Calu3 (cell line): Measurements from ENCODE around the gene C4orf17. TPM values are rescaled to one million over a fixed set of nuclear protein-coding genes. Genes with fewer than 3 reads are reported as not detected.
"Not testable (repeated sequence)": the region's sequence is repeated elsewhere in the genome, so short reads cannot be mapped to it uniquely, and the experiment has no call there.

Source experiments
- BruUV-seq: library from RNA; stranded (reverse); fragments of 400-500 nt; replicated peaks from 2 replicates; lab custom pipeline; 2021; lab: Mats Ljungman, UMichigan
- CTCF ChIA-PET: fragments of 300-600 bp; sonication (Branson Sonifier 250); formaldehyde crosslinking; loops from one replicate; lab custom pipeline; 2022; ENCODE audit warnings: antibody characterized with exemption; lab: Charles Lee
- DNase-seq: peaks from one replicate; pipeline ENCODE4 v3.0.0; 2022
- H3K27ac Mint-ChIP-seq: one replicate; pipeline ENCODE4 v1.8.0; 2022; ENCODE audit warnings: mixed read lengths; ENCODE audit not compliant: unreplicated experiment
- H3K27me3 Mint-ChIP-seq: one replicate; pipeline ENCODE4 v1.8.0; 2022; ENCODE audit warnings: mixed read lengths; ENCODE audit not compliant: unreplicated experiment
- H3K36me3 Mint-ChIP-seq: one replicate; pipeline ENCODE4 v1.8.0; 2022; ENCODE audit warnings: mild to moderate bottlenecking, moderate library complexity, mixed read lengths; ENCODE audit not compliant: insufficient read depth, unreplicated experiment
- H3K4me1 Mint-ChIP-seq: one replicate; pipeline ENCODE4 v1.8.0; 2022; ENCODE audit warnings: mild to moderate bottlenecking, low read depth, mixed read lengths; ENCODE audit not compliant: unreplicated experiment
- H3K4me3 Mint-ChIP-seq: one replicate; pipeline ENCODE4 v1.8.0; 2022; ENCODE audit warnings: mild to moderate bottlenecking, low read depth, moderate library complexity, mixed read lengths; ENCODE audit not compliant: unreplicated experiment
- H3K9me3 Mint-ChIP-seq: one replicate; pipeline ENCODE4 v1.8.0; 2022; ENCODE audit warnings: low read depth, mixed read lengths; ENCODE audit not compliant: unreplicated experiment
- intact Hi-C: fragments of 100-400 bp; cut with micrococcal nuclease; formaldehyde crosslinking; loops from one replicate; pipeline ENCODE4 v1.10.0; 2022; ENCODE audit not compliant: unreplicated experiment
- total RNA-seq: library from RNA; stranded (reverse); gene quantifications from 2 replicates; pipeline ENCODE4 v1.2.3, GENCODE V29; 2022
- TF ChIP-seq, protein P1 (sequence below): fragments of 200-600 bp; IDR thresholded peaks from one replicate; pipeline ENCODE4 v1.8.0; 2022; ENCODE audit warnings: antibody characterized with exemption; ENCODE audit not compliant: unreplicated experiment

C4orf17 gene
- total RNA-seq, 1 experiment from 2014 or later = not detected

DNA sequence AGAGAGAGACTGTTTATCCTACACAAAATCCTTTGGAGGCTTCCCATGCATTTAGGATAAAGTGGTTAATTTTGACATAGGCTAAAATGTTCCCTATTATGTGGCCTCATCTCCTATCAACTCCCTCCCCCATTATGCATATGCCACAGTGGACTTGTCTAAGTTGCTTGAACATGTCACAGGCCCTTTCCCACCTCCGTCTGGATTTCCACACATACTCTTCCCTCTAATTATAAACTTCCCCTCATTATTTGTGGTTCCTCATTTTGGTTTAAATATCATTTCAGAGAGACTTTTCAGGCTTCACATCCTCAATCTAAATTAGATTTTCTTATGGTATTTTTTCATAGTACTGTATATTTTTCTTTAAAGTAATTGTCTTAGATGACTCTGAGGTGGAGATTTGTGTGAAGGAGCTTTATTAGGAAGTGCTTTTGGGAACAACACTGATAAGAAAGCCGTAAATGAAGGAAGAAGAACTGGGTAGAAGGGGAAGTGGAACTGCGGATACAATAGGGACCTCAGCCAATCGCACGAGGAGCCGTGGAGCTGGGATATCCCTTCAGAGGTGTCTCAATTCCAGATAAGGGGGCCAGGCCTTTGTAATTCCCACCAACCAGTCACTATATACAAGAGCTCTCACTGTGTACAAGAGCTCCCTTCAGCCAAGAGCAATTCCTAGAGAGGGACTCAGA lies 7.9 kb downstream of the C4orf17 start:
- no peak overlapping the region for H3K4me3 Mint-ChIP-seq
- CTCF ChIA-PET = no interaction called here
- H3K9me3 Mint-ChIP-seq = no peaks in the 10 kb centered on the region
- no TSS peak for BruUV-seq
- no peaks in the 10 kb centered on the region for H3K4me1 Mint-ChIP-seq
- TF ChIP-seq, protein P1, sequence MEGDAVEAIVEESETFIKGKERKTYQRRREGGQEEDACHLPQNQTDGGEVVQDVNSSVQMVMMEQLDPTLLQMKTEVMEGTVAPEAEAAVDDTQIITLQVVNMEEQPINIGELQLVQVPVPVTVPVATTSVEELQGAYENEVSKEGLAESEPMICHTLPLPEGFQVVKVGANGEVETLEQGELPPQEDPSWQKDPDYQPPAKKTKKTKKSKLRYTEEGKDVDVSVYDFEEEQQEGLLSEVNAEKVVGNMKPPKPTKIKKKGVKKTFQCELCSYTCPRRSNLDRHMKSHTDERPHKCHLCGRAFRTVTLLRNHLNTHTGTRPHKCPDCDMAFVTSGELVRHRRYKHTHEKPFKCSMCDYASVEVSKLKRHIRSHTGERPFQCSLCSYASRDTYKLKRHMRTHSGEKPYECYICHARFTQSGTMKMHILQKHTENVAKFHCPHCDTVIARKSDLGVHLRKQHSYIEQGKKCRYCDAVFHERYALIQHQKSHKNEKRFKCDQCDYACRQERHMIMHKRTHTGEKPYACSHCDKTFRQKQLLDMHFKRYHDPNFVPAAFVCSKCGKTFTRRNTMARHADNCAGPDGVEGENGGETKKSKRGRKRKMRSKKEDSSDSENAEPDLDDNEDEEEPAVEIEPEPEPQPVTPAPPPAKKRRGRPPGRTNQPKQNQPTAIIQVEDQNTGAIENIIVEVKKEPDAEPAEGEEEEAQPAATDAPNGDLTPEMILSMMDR = no peak
- intact Hi-C loops = no loop called here
- H3K27ac Mint-ChIP-seq = no peak overlapping the region
- no peak for DNase-seq
- no peaks in the 10 kb centered on the region for H3K27me3 Mint-ChIP-seq
- no peaks in the 10 kb centered on the region for H3K36me3 Mint-ChIP-seq

DNA sequence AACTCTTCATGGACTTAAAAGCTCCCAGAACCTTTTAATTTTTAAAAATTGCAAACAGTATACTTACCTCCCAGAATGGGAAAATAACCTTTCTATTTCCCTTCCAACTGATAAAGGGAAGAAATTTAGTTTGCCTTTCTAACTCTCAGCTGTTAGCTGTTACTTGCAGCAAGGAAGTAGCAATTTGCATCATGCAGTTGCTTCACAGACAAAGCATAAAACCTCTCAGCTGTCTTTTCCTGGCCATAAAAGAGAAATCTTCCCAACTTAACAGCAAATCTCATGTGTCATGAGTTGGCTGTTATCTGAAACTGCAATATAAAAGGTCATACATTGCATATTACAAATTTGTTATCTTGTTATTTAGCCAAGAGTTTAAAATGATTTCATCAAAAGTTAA lies 18.4 kb downstream of the C4orf17 start:
- no peak overlapping the region for H3K27ac Mint-ChIP-seq
- H3K4me3 Mint-ChIP-seq = no peak overlapping the region
- CTCF ChIA-PET = no interaction called here
- no peaks in the 10 kb centered on the region for H3K9me3 Mint-ChIP-seq
- H3K27me3 Mint-ChIP-seq = no peaks in the 10 kb centered on the region
- no peaks in the 10 kb centered on the region for H3K4me1 Mint-ChIP-seq
- no peak for DNase-seq
- no peaks in the 10 kb centered on the region for H3K36me3 Mint-ChIP-seq
- BruUV-seq = no TSS peak
- TF ChIP-seq, protein P1 = no peak
- intact Hi-C loops = no loop called here

DNA sequence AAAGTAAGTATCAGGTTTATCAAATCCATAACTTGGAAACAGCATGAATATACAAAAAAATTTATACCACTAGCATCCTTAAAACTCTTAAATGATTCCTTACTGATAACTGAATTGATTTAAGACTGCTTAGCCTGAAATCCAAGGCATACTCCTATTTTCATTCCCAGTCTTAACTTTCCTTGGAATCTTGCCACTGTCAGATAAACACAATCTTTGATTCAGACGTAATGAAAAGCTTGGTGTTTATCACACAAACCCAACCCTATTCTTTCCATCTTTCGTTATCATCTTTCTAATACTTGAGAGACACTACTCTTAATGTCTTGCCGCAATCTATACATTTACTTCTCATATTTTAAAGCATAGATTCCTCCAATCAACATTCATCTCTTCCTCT lies 19.1 kb downstream of the C4orf17 start:
- TF ChIP-seq, protein P1 = no peak
- DNase-seq = no peak
- Mint-ChIP-seq H3K27me3 (no peaks in the 10 kb centered on the region), H3K27ac (no peak overlapping the region), H3K9me3 (no peaks in the 10 kb centered on the region), H3K36me3 (no peaks in the 10 kb centered on the region), H3K4me1 (no peaks in the 10 kb centered on the region), H3K4me3 (no peak overlapping the region)
- intact Hi-C loops = no loop called here
- CTCF ChIA-PET = no interaction called here
- BruUV-seq = no TSS peak

DNA sequence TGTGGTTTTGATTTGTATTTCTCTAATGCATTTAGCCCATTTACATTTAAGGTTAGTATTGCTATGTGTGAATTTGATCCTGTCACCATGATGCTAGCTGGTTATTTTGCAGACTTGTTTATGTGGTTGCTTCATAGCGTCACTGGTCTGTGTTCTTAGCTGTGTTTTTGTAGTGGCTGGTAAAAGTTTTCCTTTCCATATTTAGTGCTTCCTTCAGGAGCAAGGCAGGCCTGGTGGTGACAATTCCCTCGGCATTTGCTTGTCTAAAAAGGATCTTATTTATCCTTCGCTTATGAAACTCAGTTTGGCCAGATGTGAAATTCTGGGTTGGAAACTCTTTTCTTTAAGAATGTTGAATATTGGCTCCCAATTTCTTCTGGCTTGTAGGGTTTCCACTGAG lies 23.9 kb downstream of the C4orf17 start:
- H3K27me3 Mint-ChIP-seq, DNase-seq, H3K36me3 Mint-ChIP-seq, H3K4me1 Mint-ChIP-seq, H3K9me3 Mint-ChIP-seq, intact Hi-C loops, H3K27ac Mint-ChIP-seq, CTCF ChIA-PET, H3K4me3 Mint-ChIP-seq, BruUV-seq: not testable (repeated sequence)

DNA sequence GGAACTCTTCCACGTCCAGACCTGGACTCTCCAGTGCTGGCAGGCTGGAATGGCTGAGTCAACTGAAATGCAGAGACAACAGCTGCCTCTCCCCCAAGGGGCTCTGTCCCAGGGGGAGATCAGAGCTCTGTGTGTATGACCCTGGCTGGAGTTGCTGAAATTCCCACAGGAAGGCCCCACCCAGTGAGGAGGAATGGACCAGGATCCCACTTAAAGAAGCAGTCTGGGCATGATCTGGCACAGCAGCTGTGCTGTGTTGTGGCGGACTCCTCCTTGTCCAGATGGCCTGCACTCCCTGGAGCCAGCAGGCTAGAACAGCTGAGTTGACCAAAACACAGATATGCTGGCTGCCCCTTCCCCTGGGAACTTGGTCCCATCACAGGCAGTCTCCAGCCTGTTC lies 25.4 kb downstream of the C4orf17 start:
- intact Hi-C loops = no loop called here
- TF ChIP-seq, protein P1 = no peak

More for the DNA sequence above, 25.4 kb downstream of the C4orf17 start:
- H3K36me3 Mint-ChIP-seq = no peaks in the 10 kb centered on the region
- no peak overlapping the region for H3K27ac Mint-ChIP-seq
- H3K4me1 Mint-ChIP-seq = peaks cover 11% of the 10 kb centered on the region
- DNase-seq = no peak
- H3K27me3 Mint-ChIP-seq = no peaks in the 10 kb centered on the region
- CTCF ChIA-PET = no interaction called here
- BruUV-seq = no TSS peak
- no peaks in the 10 kb centered on the region for H3K9me3 Mint-ChIP-seq
- H3K4me3 Mint-ChIP-seq = no peak overlapping the region
